ENCODE data around the gene JUP. TPM values are rescaled to one million over a fixed set of nuclear protein-coding genes. Genes with fewer than 3 reads are reported as not detected.

Gene JUP
- total and polyA plus RNA-seq, 2 of the 13 experiments (the other 11 are each of a cell fraction or from before 2014, with no cell fraction given): 12.1 to 20.6 TPM

DNA sequence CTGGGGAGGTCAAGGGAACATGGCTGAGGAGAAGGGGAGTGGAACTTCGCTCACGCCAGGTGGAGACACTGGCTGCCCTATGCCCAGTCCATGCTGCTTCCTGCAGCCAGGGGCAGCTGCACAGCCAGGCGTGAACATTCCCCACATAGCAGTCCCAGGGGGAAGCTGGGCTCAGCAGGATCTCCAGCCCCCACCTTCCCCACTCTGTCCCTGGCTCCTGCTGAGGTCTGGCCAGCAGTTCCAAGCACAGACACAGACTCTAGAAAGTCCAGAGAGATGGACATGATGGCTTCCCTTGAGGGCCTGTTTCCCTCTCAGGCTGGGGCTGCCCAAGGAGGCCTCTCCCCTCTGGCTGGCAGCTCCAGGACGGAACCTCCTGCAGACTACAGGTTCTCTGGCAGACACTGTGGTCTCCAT lies 9.3 kb downstream of the JUP start (continued):
- TF ChIP-seq, protein P1, sequence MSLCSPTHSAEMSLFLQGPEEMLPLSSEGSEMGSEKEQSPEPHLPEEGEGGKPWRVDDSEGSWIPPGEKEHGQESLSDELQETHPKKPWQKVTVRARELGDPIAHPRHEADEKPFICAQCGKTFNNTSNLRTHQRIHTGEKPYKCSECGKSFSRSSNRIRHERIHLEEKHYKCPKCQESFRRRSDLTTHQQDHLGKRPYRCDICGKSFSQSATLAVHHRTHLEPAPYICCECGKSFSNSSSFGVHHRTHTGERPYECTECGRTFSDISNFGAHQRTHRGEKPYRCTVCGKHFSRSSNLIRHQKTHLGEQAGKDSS (CRISPR knock-in tag; IDR thresholded peaks at IDR 0.05; ENCODE audit: borderline replicate concordance, low read depth): peak; percentile 17; the same call in 1 of the 2 replicates
- TF ChIP-seq CCDC6 (CRISPR knock-in tag; IDR thresholded peaks at IDR 0.05): no peak
- TF ChIP-seq ZSCAN22 (CRISPR knock-in tag; IDR thresholded peaks at IDR 0.05): peak; percentile 97
- peak; percentile 38; the same call in 1 of the 2 replicates for TF ChIP-seq ZNF772 (CRISPR knock-in tag; IDR thresholded peaks at IDR 0.05)
- TF ChIP-seq SIN3A (IDR thresholded peaks at IDR 0.05; ENCODE audit: borderline replicate concordance, low read depth, low read length): peak; percentile 12; the same call in 1 of the 2 replicates
- no peak for TF ChIP-seq FOXK2 (IDR thresholded peaks at IDR 0.05)
- TF ChIP-seq TBX3 (IDR thresholded peaks at IDR 0.05; ENCODE audit: borderline replicate concordance): peak; percentile 36; the same call in 1 of the 2 replicates
- 0 out of 2 replicates have a peak, but pooled peaks have one; percentile 9 for TF ChIP-seq POGK (CRISPR knock-in tag; conservative IDR thresholded peaks at IDR 0.05)
- peak; percentile 16; the same call in 1 of the 2 replicates for TF ChIP-seq ZNF350 (CRISPR knock-in tag; IDR thresholded peaks at IDR 0.05; ENCODE audit: borderline replicate concordance, low read depth)
- TF ChIP-seq, protein P2, sequence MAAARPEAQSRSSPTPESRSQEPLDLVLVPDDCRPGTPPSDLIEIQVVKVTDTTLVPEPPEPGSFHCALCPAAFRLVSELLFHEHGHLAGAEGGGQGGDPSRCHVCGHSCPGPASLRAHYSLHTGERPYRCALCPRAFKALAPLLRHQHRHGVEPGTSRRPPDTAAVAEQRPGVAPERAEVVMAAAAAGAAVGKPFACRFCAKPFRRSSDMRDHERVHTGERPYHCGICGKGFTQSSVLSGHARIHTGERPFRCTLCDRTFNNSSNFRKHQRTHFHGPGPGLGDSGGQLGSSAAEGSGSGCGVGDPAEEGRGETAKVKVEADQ (CRISPR knock-in tag; IDR thresholded peaks at IDR 0.05; ENCODE audit: borderline replicate concordance): no peak
- no peak for TF ChIP-seq ZSCAN20 (CRISPR knock-in tag; IDR thresholded peaks at IDR 0.05; ENCODE audit: borderline replicate concordance)
- no peak for TF ChIP-seq BRD4 (CRISPR knock-in tag; IDR thresholded peaks at IDR 0.05)
- TF ChIP-seq, protein P3, sequence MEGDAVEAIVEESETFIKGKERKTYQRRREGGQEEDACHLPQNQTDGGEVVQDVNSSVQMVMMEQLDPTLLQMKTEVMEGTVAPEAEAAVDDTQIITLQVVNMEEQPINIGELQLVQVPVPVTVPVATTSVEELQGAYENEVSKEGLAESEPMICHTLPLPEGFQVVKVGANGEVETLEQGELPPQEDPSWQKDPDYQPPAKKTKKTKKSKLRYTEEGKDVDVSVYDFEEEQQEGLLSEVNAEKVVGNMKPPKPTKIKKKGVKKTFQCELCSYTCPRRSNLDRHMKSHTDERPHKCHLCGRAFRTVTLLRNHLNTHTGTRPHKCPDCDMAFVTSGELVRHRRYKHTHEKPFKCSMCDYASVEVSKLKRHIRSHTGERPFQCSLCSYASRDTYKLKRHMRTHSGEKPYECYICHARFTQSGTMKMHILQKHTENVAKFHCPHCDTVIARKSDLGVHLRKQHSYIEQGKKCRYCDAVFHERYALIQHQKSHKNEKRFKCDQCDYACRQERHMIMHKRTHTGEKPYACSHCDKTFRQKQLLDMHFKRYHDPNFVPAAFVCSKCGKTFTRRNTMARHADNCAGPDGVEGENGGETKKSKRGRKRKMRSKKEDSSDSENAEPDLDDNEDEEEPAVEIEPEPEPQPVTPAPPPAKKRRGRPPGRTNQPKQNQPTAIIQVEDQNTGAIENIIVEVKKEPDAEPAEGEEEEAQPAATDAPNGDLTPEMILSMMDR (CRISPR knock-in tag; IDR thresholded peaks at IDR 0.05): peak; percentile 67
- peak; percentile 44; the same call in 1 of the 2 replicates for TF ChIP-seq ZSCAN21 (CRISPR knock-in tag; IDR thresholded peaks at IDR 0.05; ENCODE audit: borderline replicate concordance)
- 0 out of 2 replicates have a peak, but pooled peaks have one; percentile 31 for TF ChIP-seq TARDBP (CRISPR knock-in tag; IDR thresholded peaks at IDR 0.05)
- TF ChIP-seq SP140L (CRISPR knock-in tag; IDR thresholded peaks at IDR 0.05; ENCODE audit: borderline replicate concordance): no peak
- TF ChIP-seq ZZZ3 (CRISPR knock-in tag; IDR thresholded peaks at IDR 0.05; ENCODE audit: borderline replicate concordance): peak; percentile 27; the same call in 1 of the 2 replicates
- no peak for TF ChIP-seq U2AF1 (optimal IDR thresholded peaks at IDR 0.05; ENCODE audit: low read depth, low read length)
- TF ChIP-seq ZNF781 (CRISPR knock-in tag; IDR thresholded peaks at IDR 0.05; ENCODE audit: borderline replicate concordance, not compliant biosample characterization): peak; percentile 64
- TF ChIP-seq ZFP41 (CRISPR knock-in tag; IDR thresholded peaks at IDR 0.05; ENCODE audit: borderline replicate concordance): no peak; the same call in 1 of the 2 replicates
- TF ChIP-seq SMC3 (IDR thresholded peaks at IDR 0.05; ENCODE audit: low read length): peak; percentile 16; the same call in 1 of the 2 replicates
- peak; percentile 63; the same call in 1 of the 2 replicates for TF ChIP-seq SMAD1 (CRISPR knock-in tag; IDR thresholded peaks at IDR 0.05; ENCODE audit: borderline replicate concordance, low read depth)
- TF ChIP-seq ZFY (CRISPR knock-in tag; IDR thresholded peaks at IDR 0.05): no peak
- no peak for TF ChIP-seq ZNF543 (CRISPR knock-in tag; IDR thresholded peaks at IDR 0.05)
